22Rv1 (cell line): ENCODE data around the gene POLR2M.

ENCODE experiments used
- H3K27ac ChIP-seq: fragments of 450-650 bp; 2 replicates; pipeline ENCODE4 v1.5.1; 2017
- CTCF ChIP-seq: fragments of 450-650 bp; IDR thresholded peaks from 2 replicates; pipeline ENCODE4 v1.5.1; 2017; ENCODE audit warnings: mild to moderate bottlenecking
- ZFX ChIP-seq: fragments of 450-650 bp; IDR thresholded peaks from 2 replicates; pipeline ENCODE4 v1.6.1; 2017; ENCODE audit warnings: antibody characterized with exemption, borderline replicate concordance

The POLR2M gene

GRCh38 chr15:57736591-57736990 lies 30.1 kb downstream of the POLR2M start:
- TF ChIP-seq CTCF (no peak), ZFX (no peak)
- no peak overlapping the region for H3K27ac ChIP-seq

- TF ChIP-seq ZFX (no peak), CTCF (no peak)
- H3K27ac ChIP-seq: no peak overlapping the region
These were observed 32.3 kb downstream of the POLR2M start for GRCh38 chr15:57738734-57739237.

- no peak for TF ChIP-seq ZFX
- no peak for TF ChIP-seq CTCF
- H3K27ac ChIP-seq: no peak overlapping the region
These were observed 33.5 kb downstream of the POLR2M start for GRCh38 chr15:57740048-57740447.

- TF ChIP-seq ZFX: no peak
- no peak for TF ChIP-seq CTCF
- H3K27ac ChIP-seq: no peak overlapping the region
These were observed 34.6 kb downstream of the POLR2M start for GRCh38 chr15:57741089-57741488.

GRCh38 chr15:57743424-57743823 lies 36.9 kb downstream of the POLR2M start:
- H3K27ac ChIP-seq: no peak overlapping the region
- peak; percentile 28 for TF ChIP-seq CTCF
- TF ChIP-seq ZFX: no peak

- H3K27ac ChIP-seq: no peak overlapping the region
- TF ChIP-seq CTCF: no peak
- TF ChIP-seq ZFX: no peak
These were observed 40.3 kb downstream of the POLR2M start for GRCh38 chr15:57746786-57747185.

GRCh38 chr15:57747206-57747896 lies 40.8 kb downstream of the POLR2M start:
- no peak for TF ChIP-seq CTCF
- TF ChIP-seq ZFX: no peak
- no peak overlapping the region for H3K27ac ChIP-seq
